PFSK-1 (cell line): ENCODE data around the gene RPL5. TPM values are rescaled to one million over a fixed set of nuclear protein-coding genes. Genes with fewer than 3 reads are reported as not detected.

ENCODE experiments used
- FOXP2 ChIP-seq: optimal IDR thresholded peaks from 2 replicates; pipeline ENCODE3; 2011; ENCODE audit warnings: borderline replicate concordance, control low read depth, inconsistent platforms; ENCODE audit not compliant: insufficient read depth; ENCODE audit errors: extremely low read length, extremely low read depth
- POLR2AphosphoS5 ChIP-seq: IDR thresholded peaks from 2 replicates; pipeline ENCODE4 v1.6.1; 2012; ENCODE audit warnings: low read depth, mild to moderate bottlenecking, control low read depth, low read length, moderate library complexity
- SIN3A ChIP-seq: IDR thresholded peaks from 2 replicates; pipeline ENCODE4 v1.6.1; 2012; ENCODE audit warnings: mild to moderate bottlenecking, low read length, moderate library complexity, borderline replicate concordance; ENCODE audit not compliant: insufficient read depth
- TAF1 ChIP-seq: IDR thresholded peaks from 2 replicates; pipeline ENCODE4 v1.6.1; 2012; ENCODE audit warnings: low read length, control low read depth, borderline replicate concordance; ENCODE audit not compliant: insufficient read depth
- polyA plus RNA-seq: library from polyadenylated mRNA; unstranded; fragments of >200 nt; gene quantifications from one replicate; pipeline ENCODE4 v1.2.1, GENCODE V29; 2012; ENCODE audit warnings: low read depth, missing spikeins; ENCODE audit not compliant: insufficient read length
- TF ChIP-seq, protein P1 (sequence below), 2 experiments: IDR thresholded peaks; 2 replicates each; pipeline versions ENCODE4 v1.6.1 to v1.8.0; 2011 to 2012; ENCODE audit warnings: low read depth in 2 of 2, low read length in 2 of 2, control low read depth in 1 of 2, inconsistent platforms in 1 of 2, mild to moderate bottlenecking in 1 of 2, moderate library complexity in 1 of 2; ENCODE audit not compliant: insufficient read depth in 1 of 2

Gene RPL5
- polyA plus RNA-seq = 1,398 TPM

DNA sequence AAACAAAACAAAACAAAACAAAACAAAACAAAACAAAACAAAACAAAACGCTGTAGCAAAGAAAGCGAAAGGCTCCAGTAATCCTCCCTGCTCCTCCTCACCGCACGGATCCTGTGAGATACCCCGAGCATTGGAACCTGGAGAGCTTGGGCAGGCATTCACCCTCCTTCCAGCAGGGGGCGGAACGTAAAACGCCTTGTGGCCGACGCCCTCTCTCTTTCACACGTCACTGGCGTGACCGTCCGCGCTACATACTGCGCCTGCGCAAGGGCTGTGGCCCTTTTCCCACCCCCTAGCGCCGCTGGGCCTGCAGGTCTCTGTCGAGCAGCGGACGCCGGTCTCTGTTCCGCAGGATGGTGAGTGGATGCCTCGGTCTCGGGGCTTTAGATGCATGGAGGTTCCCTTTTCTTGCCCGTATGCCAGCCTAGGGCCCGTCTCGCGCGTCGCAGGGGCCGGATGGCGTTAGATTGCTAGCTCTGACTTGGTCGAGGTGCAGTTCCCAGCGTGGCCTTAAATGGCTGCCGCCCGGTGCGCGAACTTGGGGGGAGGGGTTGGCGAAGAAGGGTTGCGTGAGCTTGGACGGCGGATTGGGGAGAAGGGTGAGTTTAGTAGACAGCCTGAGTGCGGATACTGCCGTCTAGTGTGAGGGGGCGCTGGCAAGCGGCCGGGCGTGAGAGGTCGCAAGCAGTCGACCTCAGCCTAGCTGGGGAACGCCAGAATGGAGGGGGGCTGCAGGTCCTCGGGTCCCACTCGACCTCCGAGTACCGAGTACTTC is at the start of gene RPL5:
TSS of gene RPL5 (plus strand) at position 279 of the 775 bp plus-strand sequence. CDS start at position 354, 75 bp downstream.
- TF ChIP-seq, protein P1, sequence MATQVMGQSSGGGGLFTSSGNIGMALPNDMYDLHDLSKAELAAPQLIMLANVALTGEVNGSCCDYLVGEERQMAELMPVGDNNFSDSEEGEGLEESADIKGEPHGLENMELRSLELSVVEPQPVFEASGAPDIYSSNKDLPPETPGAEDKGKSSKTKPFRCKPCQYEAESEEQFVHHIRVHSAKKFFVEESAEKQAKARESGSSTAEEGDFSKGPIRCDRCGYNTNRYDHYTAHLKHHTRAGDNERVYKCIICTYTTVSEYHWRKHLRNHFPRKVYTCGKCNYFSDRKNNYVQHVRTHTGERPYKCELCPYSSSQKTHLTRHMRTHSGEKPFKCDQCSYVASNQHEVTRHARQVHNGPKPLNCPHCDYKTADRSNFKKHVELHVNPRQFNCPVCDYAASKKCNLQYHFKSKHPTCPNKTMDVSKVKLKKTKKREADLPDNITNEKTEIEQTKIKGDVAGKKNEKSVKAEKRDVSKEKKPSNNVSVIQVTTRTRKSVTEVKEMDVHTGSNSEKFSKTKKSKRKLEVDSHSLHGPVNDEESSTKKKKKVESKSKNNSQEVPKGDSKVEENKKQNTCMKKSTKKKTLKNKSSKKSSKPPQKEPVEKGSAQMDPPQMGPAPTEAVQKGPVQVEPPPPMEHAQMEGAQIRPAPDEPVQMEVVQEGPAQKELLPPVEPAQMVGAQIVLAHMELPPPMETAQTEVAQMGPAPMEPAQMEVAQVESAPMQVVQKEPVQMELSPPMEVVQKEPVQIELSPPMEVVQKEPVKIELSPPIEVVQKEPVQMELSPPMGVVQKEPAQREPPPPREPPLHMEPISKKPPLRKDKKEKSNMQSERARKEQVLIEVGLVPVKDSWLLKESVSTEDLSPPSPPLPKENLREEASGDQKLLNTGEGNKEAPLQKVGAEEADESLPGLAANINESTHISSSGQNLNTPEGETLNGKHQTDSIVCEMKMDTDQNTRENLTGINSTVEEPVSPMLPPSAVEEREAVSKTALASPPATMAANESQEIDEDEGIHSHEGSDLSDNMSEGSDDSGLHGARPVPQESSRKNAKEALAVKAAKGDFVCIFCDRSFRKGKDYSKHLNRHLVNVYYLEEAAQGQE (IDR thresholded peaks at IDR 0.05; ENCODE audit: insufficient read depth in 1 of 2, low read depth in 2 of 2, low read length in 2 of 2) = peak; percentile 70 to 71; a peak in 3 of 4 replicates
- TF ChIP-seq TAF1 = peak; percentile 100
- TF ChIP-seq POLR2AphosphoS5 = peak; percentile 99
- TF ChIP-seq SIN3A = peak; percentile 89
- peak; percentile 96 for TF ChIP-seq FOXP2

DNA sequence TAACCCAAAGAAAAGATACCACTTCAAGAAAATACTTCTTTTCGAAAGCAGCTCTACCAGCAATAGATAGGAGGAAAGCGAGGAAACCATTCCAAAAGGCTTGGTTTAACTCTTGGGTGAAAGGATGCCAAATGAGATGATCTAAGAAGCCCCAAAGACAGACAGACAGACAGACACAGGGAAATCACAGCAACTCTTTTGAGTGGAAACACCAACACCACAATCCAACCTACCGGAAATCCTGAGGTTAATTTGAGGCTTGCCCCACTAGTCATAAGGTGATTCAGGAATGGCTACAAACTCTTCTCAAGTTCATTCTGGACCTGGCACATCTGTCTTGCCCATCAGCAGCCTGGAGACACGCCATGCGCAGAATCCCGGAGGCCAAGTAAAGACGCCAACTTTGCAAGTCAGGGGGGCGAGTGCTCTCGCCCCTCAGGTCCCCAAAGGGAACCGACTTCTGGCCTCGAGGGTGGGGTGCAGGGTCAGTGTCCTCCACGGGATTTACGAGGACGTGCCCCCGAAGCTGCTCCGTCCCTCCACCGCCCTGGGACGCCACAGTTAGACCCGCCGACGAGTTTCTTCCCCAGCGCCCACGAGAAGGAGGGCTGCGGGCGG is 47.7 kb upstream of the RPL5 start:
- TF ChIP-seq, protein P1 (IDR thresholded peaks at IDR 0.05; ENCODE audit: insufficient read depth in 1 of 2, low read depth in 2 of 2, low read length in 2 of 2) = no peak
- no peak for TF ChIP-seq TAF1
- TF ChIP-seq SIN3A = no peak
- TF ChIP-seq POLR2AphosphoS5 = no peak

DNA sequence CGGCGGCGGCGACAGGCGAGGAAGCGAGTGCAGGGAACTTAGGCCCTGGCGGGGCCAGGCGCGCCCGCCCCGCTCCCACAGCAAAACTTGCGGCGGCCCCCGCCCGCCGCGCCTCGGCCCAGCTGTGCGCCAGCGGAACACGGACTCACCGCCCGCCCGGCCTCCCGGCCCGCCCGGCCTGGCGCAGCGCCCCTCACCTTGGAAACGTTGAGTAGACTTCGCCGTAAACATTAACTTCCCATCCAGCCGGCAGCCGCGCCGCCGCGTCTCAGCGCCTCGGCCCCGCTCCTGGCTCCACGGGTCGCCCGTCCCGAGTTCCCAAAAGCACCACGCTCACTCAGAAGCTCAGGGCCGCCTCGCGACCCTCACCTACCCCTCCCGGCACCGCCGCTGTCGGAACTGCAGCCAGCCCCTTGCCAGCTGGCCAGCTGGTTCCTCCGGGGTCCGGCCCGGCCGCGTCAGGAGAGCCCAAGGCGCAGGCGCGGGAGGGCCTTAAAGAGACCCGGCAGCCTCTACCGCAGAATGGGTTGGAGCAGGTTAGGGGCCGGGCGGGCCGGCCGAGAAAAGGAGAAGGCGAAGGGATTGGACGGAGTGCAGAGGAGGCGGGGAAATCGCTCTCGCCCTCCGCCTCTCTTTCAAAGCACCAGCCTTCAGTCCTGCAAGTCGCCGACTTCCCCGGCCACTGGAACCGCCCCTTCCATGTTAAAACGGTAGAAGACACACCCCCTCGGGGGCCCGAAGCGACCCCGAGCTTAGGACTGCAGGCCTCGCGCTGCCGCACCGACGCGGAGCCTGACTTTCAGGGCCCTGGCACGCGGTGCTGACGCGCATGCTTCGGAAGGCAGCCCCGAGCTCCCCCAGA is 47.0 kb upstream of the RPL5 start, which contains the start of gene EVI5:
TSS of gene EVI5 (minus strand) at position 470 of the 862 bp plus-strand sequence. CDS start 48,562 bp downstream, outside the sequence.
- TF ChIP-seq, protein P1 (IDR thresholded peaks at IDR 0.05; ENCODE audit: insufficient read depth in 1 of 2, low read depth in 2 of 2, low read length in 2 of 2) = no peak
- TF ChIP-seq SIN3A (peak; percentile 67; the same call in 1 of the 2 replicates), FOXP2 (peak; percentile 69), TAF1 (peak; percentile 21; the same call in 1 of the 2 replicates), POLR2AphosphoS5 (peak; percentile 84)

DNA sequence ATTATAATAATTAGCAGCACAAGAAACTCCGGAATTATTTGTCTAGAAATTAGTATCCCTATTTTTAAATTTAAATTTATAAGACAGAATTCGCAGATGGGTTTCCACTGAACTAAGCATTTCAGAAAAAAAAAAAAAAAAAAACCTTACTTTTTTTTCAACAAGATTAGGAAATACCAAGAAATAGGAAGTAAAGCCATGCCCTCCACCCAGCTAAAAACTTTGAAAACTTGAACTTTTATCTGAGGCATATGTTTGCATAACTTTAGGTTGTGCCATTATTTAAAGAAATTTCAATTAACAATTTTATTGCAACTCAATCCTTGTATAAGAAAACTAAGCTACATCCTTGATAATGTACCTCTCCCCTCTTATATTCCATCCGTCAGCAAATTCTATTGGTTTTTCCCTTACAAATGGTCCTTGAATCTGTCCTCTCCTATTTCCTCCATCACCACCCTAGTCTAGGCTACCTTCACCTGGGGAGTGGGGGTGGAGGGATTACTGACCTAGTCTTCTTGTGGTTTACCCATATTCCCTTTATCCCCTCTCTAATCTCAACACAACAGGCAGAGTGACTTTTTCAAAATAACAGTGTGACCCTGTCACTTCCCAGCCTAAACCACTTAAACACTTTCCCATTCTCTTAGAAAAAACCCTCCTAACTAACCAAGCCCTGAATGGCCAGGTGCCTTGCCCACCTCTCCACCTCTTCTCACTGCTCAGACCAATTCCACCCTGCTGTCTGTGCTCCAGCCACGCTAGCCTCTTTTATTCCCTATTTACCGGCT is 45.5 kb upstream of the RPL5 start:
- TF ChIP-seq SIN3A = no peak
- TF ChIP-seq FOXP2 = no peak
- TF ChIP-seq POLR2AphosphoS5 = no peak
- TF ChIP-seq, protein P1 (IDR thresholded peaks at IDR 0.05; ENCODE audit: insufficient read depth in 1 of 2, low read depth in 2 of 2, low read length in 2 of 2) = no peak
- no peak for TF ChIP-seq TAF1
